ENCODE data around the gene MPI. TPM values are rescaled to one million over a fixed set of nuclear protein-coding genes. Genes with fewer than 3 reads are reported as not detected.
A peak's percentile ranks its signal among the peaks of the same experiment; 100 is the strongest.
"Not testable (repeated sequence)": the region's sequence is repeated elsewhere in the genome, so short reads cannot be mapped to it uniquely, and the experiment has no call there.

MPI gene
- polyA plus RNA-seq, 1 donor from 2014 or later = 43.0 TPM

DNA sequence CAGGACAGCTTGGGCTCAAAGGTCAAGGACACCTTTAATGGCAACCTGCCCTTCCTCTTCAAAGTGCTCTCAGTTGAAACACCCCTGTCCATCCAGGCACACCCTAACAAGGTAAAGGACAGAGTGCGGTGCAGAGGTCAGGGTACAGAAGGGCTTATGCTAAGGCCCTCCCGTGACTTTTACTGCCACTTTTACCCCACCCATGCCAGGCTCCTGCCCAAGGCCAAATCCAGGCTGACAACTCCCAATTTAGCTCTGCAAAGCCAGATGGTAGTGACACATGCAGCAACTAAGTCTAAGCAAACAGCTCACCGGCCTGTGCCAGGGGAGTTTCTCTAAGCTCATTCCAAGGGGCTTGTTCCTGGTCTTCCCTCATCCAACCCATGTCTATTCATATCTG, 1.6 kb downstream of the MPI start:
- Mint-ChIP-seq H3K4me3 (peak overlapping the region in 2 of 4 donors; percentile 84 to 91), H3K27ac (peak overlapping the region in 1 of 3 donors; percentile 10), H3K4me1 (peaks cover 23 to 29% (median 28%) of the 10 kb centered on the region in 3 donors), H3K27me3 (no peaks in the 10 kb centered on the region), H3K36me3 (peaks cover 2% of the 10 kb centered on the region), H3K9me3 (no peaks in the 10 kb centered on the region)

DNA sequence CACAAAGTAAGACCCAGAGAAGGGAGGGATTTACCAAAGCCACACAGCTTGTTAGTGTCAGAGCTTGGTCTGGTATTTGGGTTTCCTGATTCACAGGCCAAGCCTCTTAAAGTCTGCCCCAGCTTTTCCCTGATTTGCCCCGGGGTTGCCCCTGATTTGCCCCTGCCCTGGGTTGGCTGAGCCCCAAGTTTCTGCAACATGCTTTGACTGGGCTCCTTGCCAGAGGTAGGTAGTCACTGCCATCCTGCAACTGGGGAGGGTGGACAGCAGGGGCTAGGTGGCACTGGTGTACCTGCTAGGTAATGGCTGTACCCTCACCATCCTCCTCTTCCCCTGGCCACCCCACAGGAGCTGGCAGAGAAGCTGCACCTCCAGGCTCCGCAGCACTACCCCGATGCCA, 2.5 kb downstream of the MPI start:
- Mint-ChIP-seq H3K27me3 (no peaks in the 10 kb centered on the region), H3K4me1 (peaks cover 23 to 29% (median 28%) of the 10 kb centered on the region in 3 donors), H3K4me3 (peak overlapping the region in 2 of 4 donors; percentile 1 to 84), H3K9me3 (no peaks in the 10 kb centered on the region), H3K27ac (peak overlapping the region in 1 of 3 donors; percentile 58), H3K36me3 (peaks cover 4% of the 10 kb centered on the region)

DNA sequence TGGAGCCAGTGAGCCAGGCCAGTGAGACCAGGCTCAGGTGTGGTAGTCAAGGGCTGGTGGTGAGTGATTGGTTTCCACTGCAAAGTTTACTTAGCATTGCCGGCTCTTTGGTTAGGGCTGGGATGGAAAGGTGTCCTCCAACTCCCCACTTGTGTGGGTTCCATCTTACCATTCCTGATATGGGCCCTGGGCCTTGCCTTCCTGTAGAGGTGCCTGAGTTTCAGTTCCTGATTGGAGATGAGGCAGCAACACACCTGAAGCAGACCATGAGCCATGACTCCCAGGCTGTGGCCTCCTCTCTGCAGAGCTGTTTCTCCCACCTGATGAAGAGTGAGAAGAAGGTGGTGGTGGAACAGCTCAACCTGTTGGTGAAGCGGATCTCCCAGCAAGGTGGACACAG, 3.1 kb downstream of the MPI start:
- Mint-ChIP-seq H3K27ac (peak overlapping the region in 2 of 3 donors; percentile 58 to 95), H3K9me3 (no peaks in the 10 kb centered on the region), H3K36me3 (peaks cover 4% of the 10 kb centered on the region), H3K27me3 (no peaks in the 10 kb centered on the region), H3K4me3 (peak overlapping the region in 3 of 4 donors; percentile 1 to 58 (median 9)), H3K4me1 (peaks cover 23 to 29% (median 28%) of the 10 kb centered on the region in 3 donors)

DNA sequence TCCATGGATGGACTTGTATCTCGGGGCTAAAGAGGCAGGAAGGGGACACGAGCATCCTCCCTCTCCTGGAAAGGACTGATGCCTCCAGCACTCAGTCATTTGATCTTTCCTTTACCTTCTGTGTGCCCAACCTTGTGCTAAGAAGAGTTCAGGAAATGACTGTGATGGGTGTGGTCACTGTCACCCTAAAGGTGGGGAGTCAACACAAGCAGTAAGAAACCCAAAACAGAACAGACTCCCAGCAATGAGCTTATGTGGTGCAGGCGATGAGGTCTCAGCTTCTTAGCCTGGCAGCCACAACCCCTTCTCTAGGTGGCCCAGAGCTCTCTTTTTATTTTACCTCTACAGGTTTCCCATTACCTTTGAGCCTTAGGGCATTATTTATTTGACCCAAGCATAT, 3.8 kb downstream of the MPI start:
- peaks cover 4% of the 10 kb centered on the region for H3K36me3 Mint-ChIP-seq
- H3K4me1 Mint-ChIP-seq = peaks cover 23 to 29% (median 28%) of the 10 kb centered on the region in 3 donors
- H3K9me3 Mint-ChIP-seq = no peaks in the 10 kb centered on the region
- H3K27me3 Mint-ChIP-seq = no peaks in the 10 kb centered on the region
- H3K27ac Mint-ChIP-seq = peak overlapping the region; percentile 80 to 95 (median 94)
- peak overlapping the region; percentile 55 to 88 (median 72) for H3K4me3 Mint-ChIP-seq

DNA sequence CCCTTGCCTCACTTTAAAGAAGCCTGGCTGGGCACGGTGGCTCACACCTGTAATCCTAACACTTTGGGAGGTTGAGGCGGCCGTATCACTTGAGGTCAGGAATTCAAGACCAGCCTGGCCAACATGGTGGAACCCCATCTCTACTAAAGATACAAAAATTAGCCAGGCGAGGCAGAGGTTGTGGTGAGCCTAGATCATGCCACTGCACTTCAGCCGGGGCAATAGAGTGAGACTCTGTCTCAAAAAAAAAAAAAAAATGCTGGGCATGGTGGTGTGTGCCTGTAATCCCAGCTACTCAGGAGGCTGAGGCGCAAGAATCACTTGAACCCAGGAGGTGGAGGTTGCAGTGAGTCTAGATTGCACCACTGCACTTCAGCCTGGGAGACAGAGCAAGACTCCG, 4.5 kb downstream of the MPI start:
- not testable (repeated sequence) for H3K27me3 Mint-ChIP-seq, H3K4me3 Mint-ChIP-seq, H3K36me3 Mint-ChIP-seq, H3K9me3 Mint-ChIP-seq
- Mint-ChIP-seq H3K27ac (peak overlapping the region in 1 of 3 donors; percentile 80), H3K4me1 (peaks cover 23 to 28% (median 28%) of the 10 kb centered on the region in 3 donors)

DNA sequence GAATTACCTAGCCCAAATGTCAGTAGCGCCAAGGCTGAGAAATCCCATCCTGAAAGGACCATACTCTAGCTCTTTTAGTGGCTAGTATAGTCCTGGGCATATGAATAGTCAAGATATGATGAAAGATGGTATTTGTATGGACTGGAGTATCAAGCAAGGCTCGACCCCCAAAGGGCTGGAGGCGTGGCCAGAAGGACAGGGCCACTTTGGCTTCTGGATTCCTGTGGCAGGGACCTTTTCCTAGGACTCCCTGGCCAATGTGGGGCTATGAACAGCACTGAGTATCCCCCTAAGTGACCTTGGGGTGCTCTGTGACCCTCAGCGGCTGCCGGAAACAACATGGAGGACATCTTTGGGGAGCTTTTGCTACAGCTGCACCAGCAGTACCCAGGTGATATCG, 6.0 kb downstream of the MPI start:
- Mint-ChIP-seq H3K27ac (no peak overlapping the region), H3K4me1 (peaks cover 16 to 17% (median 16%) of the 10 kb centered on the region in 3 donors)

DNA sequence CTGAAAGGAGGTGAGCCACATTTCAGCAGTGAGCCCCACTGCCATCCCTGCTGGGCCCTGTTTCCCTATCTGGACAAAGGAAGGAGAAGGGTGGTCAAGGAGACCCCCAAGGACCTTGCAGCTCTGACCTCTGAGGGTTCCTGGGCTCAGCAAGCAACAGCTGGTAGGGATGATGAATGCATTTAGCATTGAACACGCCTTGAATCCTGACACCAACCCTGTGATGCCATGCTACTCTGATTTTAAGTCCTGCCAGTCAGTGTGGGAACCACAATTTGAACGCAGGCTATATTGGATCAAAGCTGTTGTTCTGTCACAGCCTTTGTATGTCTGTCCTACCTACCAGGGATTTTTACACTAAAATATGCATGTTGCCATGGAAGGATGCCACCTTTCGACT, 6.5 kb downstream of the MPI start:
- no peak overlapping the region for H3K4me3 Mint-ChIP-seq
- peaks cover 14 to 19% (median 16%) of the 10 kb centered on the region in 3 donors for H3K4me1 Mint-ChIP-seq
- no peaks in the 10 kb centered on the region for H3K27me3 Mint-ChIP-seq
- H3K36me3 Mint-ChIP-seq = peaks cover 4% of the 10 kb centered on the region
- H3K9me3 Mint-ChIP-seq = no peaks in the 10 kb centered on the region
- H3K27ac Mint-ChIP-seq = no peak overlapping the region

More for the DNA sequence above, 6.0 kb downstream of the MPI start:
- Mint-ChIP-seq H3K4me3 (no peak overlapping the region), H3K27me3 (no peaks in the 10 kb centered on the region), H3K36me3 (peaks cover 4% of the 10 kb centered on the region), H3K9me3 (no peaks in the 10 kb centered on the region)

DNA sequence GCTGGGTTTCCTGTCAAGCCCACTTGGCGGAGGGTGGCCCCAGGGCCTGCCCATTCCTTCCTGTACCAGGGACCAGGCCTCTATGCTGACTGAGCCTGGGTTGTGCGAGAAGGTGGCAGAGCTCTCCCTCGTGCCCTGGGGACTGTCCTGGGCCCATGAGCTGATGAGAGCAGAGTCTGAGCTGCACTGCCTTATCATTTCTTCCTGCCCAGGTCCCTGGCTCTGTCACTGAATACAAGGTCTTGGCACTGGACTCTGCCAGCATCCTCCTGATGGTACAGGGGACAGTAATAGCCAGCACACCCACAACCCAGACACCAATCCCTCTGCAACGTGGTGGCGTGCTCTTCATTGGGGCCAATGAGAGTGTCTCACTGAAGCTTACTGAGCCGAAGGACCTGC, 7.5 kb downstream of the MPI start:
- peaks cover 21 to 23% (median 23%) of the 10 kb centered on the region in 3 donors for H3K4me1 Mint-ChIP-seq
- peaks cover 3% of the 10 kb centered on the region for H3K36me3 Mint-ChIP-seq
- H3K4me3 Mint-ChIP-seq = no peak overlapping the region
- H3K9me3 Mint-ChIP-seq = no peaks in the 10 kb centered on the region
- no peak overlapping the region for H3K27ac Mint-ChIP-seq
- H3K27me3 Mint-ChIP-seq = no peaks in the 10 kb centered on the region

DNA sequence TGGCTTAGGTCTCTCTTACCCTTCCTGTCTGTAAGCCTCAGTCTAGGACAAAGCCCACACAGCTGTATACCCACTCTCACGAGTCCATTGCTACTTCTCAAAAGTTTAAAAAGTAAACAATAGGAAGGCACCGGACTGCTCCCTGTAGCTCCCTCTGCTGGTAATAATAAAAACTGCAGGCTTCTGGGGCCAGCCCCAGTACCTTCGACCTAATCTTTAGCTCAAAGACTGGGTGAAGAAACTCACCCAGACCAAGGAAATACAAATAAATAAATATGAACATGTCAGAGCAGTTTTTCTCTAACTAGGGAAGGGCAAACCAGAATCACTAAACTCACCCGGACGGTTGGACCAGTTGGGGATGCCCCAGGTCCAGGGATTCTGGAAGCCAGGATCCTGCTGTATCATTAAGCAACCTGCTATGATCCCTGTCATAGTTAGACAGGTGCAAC, 11.8 kb downstream of the MPI start:
- peak overlapping the region in 1 of 3 donors; percentile 78 for H3K27ac Mint-ChIP-seq
- H3K9me3 Mint-ChIP-seq = no peaks in the 10 kb centered on the region
- peaks cover 4% of the 10 kb centered on the region for H3K36me3 Mint-ChIP-seq
- H3K4me1 Mint-ChIP-seq = peaks cover 13 to 29% (median 29%) of the 10 kb centered on the region in 3 donors
- no peaks in the 10 kb centered on the region for H3K27me3 Mint-ChIP-seq
- H3K4me3 Mint-ChIP-seq = peak overlapping the region in 1 of 4 donors; percentile 81

DNA sequence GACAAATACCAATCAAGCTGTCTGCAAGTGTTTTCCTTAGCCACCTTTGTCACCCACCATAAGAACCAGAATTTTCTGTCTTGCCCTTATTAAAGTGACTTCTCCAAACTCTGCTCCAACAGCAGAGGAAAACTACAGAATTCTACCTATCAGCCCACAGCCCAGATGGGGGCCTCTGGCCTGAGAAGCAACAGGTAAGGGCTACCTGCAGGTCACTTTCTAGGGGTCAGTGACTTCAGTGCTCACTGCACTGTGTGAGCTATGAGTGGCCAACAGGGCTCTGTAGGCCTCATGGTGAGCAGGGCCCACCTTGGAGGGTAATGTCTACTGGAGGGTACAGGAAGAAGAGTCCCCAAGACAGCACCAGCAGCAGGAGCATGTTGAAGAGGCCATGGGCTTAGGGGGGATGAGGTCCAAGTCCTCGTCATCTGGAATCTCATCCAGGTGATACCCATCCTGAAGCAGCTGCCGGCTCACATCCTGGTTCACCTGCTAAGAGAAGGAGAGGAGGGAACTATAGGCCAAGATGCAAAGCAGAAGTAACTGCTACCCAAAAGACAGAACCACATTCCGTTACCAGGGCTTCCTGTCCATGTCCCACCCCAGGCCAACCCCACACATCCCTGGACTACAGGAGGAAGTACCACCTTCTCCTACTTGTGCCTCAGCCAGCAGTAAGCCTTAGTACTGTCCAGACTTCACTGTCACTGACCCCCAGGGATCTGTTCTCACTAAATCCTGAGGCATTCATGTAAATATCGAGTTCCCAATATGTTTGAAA, 12.6 kb downstream of the MPI start:
- Mint-ChIP-seq H3K9me3 (no peaks in the 10 kb centered on the region), H3K4me3 (peak overlapping the region in 2 of 4 donors; percentile 55 to 70), H3K4me1 (peaks cover 18 to 33% (median 30%) of the 10 kb centered on the region in 3 donors), H3K27ac (peak overlapping the region in 2 of 3 donors; percentile 21 to 40), H3K36me3 (peaks cover 2% of the 10 kb centered on the region), H3K27me3 (no peaks in the 10 kb centered on the region)

DNA sequence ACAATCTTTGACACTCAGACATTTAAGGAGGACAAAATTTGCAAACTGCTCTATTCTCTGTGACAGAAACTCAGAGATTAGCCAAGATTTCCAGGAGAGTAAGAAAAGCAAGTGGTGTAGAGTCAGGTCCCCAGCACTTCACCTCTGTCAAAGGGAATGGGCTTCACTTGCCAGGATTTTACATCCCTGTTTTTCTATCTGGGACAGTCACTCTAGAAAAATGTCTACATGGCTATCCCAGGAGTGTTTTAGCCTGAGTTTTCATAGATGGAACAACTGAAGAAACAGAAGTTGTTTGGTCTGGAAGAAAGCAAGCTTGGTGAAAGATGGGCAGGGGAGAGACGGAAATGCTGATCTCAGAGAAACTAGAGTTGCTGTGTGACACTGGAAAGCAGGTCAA, 13.8 kb downstream of the MPI start:
- Mint-ChIP-seq H3K36me3 (peaks cover 2% of the 10 kb centered on the region), H3K27ac (peak overlapping the region in 1 of 3 donors; percentile 31), H3K27me3 (no peaks in the 10 kb centered on the region), H3K4me1 (peaks cover 18 to 33% (median 32%) of the 10 kb centered on the region in 3 donors), H3K9me3 (no peaks in the 10 kb centered on the region), H3K4me3 (peak overlapping the region in 3 of 4 donors; percentile 45 to 99 (median 48))

DNA sequence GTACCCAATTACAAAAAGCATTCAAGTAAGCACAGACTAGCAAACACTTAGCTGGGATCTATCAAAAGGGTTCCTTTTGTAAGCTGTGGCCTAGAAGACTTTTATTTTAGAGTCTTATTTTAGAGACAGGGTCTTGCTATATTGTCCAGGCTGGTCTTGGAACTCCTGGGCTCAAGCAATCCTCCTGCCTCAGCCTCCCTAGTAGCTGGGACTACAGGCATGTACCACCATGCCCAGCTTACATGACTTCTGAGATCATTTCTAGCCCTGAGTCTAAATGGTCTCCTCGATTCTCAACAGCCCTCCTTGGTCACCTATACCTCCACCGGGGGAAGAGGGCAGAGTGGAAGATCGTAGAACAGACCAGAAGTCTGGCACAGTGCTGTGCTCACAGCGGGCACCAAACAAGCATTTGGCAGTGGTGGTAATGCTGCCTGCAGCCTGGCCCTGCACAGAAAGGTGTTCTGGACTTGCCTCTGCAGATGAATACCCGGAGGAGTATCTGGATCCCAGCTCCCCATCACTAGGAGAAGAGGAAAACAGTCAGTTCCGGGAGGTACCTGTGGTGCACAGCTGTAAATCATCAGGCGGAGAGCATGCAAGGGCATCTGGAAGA, 14.5 kb downstream of the MPI start:
- no peaks in the 10 kb centered on the region for H3K9me3 Mint-ChIP-seq
- peaks cover 2% of the 10 kb centered on the region for H3K36me3 Mint-ChIP-seq
- peak overlapping the region; percentile 72 to 99 (median 92) for H3K4me3 Mint-ChIP-seq
- no peak overlapping the region for H3K27ac Mint-ChIP-seq
- peaks cover 21 to 33% (median 32%) of the 10 kb centered on the region in 3 donors for H3K4me1 Mint-ChIP-seq
- H3K27me3 Mint-ChIP-seq = no peaks in the 10 kb centered on the region

DNA sequence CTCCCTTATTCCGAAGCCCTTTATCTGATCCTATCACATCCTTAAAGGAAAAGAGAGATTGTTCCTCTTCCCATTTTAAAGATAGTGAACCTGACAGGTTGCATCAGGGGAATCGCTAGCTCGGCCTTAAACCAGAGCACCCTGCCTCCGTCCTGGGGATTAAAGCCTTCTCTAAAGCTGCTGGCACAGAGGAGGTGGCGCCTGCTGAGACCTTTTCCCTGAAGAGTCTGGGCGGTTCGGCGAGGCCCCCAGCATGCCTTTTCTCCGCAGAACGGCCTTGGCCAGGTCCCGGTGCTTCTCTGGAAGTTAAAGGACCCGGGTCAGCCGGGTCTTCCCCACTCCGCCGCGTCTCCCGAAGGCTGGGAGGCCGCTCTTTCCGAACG, 16.2 kb downstream of the MPI start:
- peaks cover 2% of the 10 kb centered on the region for H3K36me3 Mint-ChIP-seq
- no peaks in the 10 kb centered on the region for H3K27me3 Mint-ChIP-seq
- peaks cover 21 to 31% (median 28%) of the 10 kb centered on the region in 3 donors for H3K4me1 Mint-ChIP-seq
- peak overlapping the region; percentile 54 to 98 (median 84) for H3K27ac Mint-ChIP-seq
- H3K9me3 Mint-ChIP-seq = no peaks in the 10 kb centered on the region
- peak overlapping the region; percentile 95 to 100 (median 98) for H3K4me3 Mint-ChIP-seq

DNA sequence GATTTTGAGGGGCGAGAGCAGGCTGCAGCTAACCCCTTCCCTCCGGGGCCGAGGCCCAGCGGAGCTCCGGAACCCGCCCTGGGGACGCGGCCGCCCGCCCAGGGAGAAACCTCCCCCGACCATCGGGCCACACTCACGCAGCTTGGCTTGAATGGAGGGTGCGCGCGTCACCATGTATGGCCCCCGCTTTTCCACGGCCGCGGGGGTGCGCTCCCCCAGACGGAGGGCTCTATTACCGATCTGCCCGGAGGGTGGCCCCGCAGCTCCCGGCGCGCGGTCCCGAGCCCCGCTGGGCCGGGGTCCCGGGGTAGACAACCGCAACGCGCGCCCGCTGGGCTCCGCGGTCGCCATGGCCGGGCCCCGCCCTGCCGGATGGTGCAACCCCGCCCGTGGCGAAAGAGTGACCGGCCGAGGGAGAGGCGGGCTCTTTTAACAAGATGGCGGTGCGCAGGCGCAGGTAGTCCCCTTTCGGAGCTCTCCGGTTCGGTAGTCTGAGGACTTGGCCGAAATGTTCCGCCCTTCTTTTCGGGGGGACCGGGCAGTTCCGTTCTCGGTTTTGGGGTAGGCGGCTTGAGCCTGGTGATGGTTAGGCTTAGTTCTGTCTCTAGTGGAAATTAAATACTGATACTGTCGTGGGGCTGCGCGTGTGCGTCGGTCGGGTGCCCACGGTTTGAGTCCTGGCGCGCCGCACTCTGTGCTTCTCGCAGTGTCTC, 16.8 kb downstream of the MPI start, which contains the start of gene FAM219B:
Gene FAM219B, minus strand, starts transcription at position 402 of the 713 bp plus-strand sequence. Its CDS starts 51 bp downstream, at position 351.
- H3K27ac Mint-ChIP-seq = peak within 1 kb of the TSS; percentile 84 to 98 (median 94)
- no peaks in the 10 kb centered on the region for H3K27me3 Mint-ChIP-seq
- peak within 1 kb of the TSS; percentile 95 to 100 (median 98) for H3K4me3 Mint-ChIP-seq
- peaks cover 19 to 29% (median 23%) of the 10 kb centered on the region in 3 donors for H3K4me1 Mint-ChIP-seq
- H3K36me3 Mint-ChIP-seq = peaks cover 2% of the 10 kb centered on the region
- H3K9me3 Mint-ChIP-seq = no peaks in the 10 kb centered on the region
